HepG2 (cell line): Measurements from ENCODE around the gene SRSF2. TPM values are rescaled to one million over a fixed set of nuclear protein-coding genes. Genes with fewer than 3 reads are reported as not detected.
A peak's percentile ranks its signal among the peaks of the same experiment; 100 is the strongest.

Experiments used
- ATF7 ChIP-seq, 2 experiments: fragments of 450-650 bp in 1 of 2; sonication (generic) in 1 of 2; formaldehyde crosslinking in 1 of 2; IDR thresholded peaks; 2 replicates each; pipeline versions ENCODE4 v1.4.0 to v1.6.1; 2016 to 2020; ENCODE audit warnings: antibody characterized with exemption in 1 of 2, mild to moderate bottlenecking in 1 of 2, missing genetic modification reagents in 1 of 2
- CBFB ChIP-seq: sonication (generic); formaldehyde crosslinking; IDR thresholded peaks from 2 replicates; pipeline ENCODE4 v1.4.0; 2020; ENCODE audit warnings: missing genetic modification reagents
- FOSL1 ChIP-seq: sonication (generic); formaldehyde crosslinking; IDR thresholded peaks from 2 replicates; pipeline ENCODE4 v1.9.0; 2021; ENCODE audit warnings: missing genetic modification reagents, borderline replicate concordance
- HMG20A ChIP-seq: IDR thresholded peaks from 2 replicates; pipeline ENCODE4 v1.6.1; 2016; ENCODE audit warnings: borderline replicate concordance
- HMGA1 ChIP-seq: sonication (generic); formaldehyde crosslinking; conservative IDR thresholded peaks from 2 replicates; pipeline ENCODE4 v1.4.0; 2020; ENCODE audit warnings: missing genetic modification reagents
- MZF1 ChIP-seq: sonication (generic); formaldehyde crosslinking; IDR thresholded peaks from 2 replicates; pipeline ENCODE4 v1.8.1; 2023; ENCODE audit warnings: mild to moderate bottlenecking, missing genetic modification reagents, borderline replicate concordance
- NFIC ChIP-seq: IDR thresholded peaks from 2 replicates; pipeline ENCODE4 v1.6.1; 2012; ENCODE audit warnings: mild to moderate bottlenecking, low read length, inconsistent platforms
- NR1H2 ChIP-seq: sonication (generic); formaldehyde crosslinking; IDR thresholded peaks from 2 replicates; pipeline ENCODE4 v1.8.1; 2022; ENCODE audit warnings: low read depth, missing genetic modification reagents, borderline replicate concordance
- PPARG ChIP-seq: conservative IDR thresholded peaks from 2 replicates; pipeline ENCODE4 v1.6.1; 2016; ENCODE audit warnings: missing biosample characterization, missing genetic modification reagents
- RBM39 ChIP-seq: fragments of 200-400 bp; formaldehyde crosslinking; IDR thresholded peaks from one replicate; pipeline ENCODE4 v1.6.1; 2018; ENCODE audit warnings: antibody characterized with exemption, mild to moderate bottlenecking, low read depth, low read length; ENCODE audit not compliant: poor library complexity, severe bottlenecking
- REPIN1 ChIP-seq: sonication (generic); formaldehyde crosslinking; IDR thresholded peaks from 2 replicates; pipeline ENCODE4 v1.8.0; 2022; ENCODE audit warnings: missing genetic modification reagents, low read depth, mild to moderate bottlenecking, borderline replicate concordance
- RNF2 ChIP-seq: fragments of 450-650 bp; conservative IDR thresholded peaks from 2 replicates; pipeline ENCODE4 v1.6.1; 2016; ENCODE audit warnings: low read depth
- ZBTB4 ChIP-seq: sonication (generic); formaldehyde crosslinking; IDR thresholded peaks from 2 replicates; pipeline ENCODE4 v1.4.0; 2020; ENCODE audit warnings: missing genetic modification reagents, mild to moderate bottlenecking, borderline replicate concordance
- ZNF124 ChIP-seq: sonication (generic); formaldehyde crosslinking; IDR thresholded peaks from 2 replicates; pipeline ENCODE4 v1.4.0; 2020; ENCODE audit warnings: missing genetic modification reagents
- ZNF3 ChIP-seq: IDR thresholded peaks from 2 replicates; pipeline ENCODE4 v1.7.0; 2017; ENCODE audit warnings: inconsistent platforms
- ZNF337 ChIP-seq: sonication (generic); formaldehyde crosslinking; IDR thresholded peaks from 2 replicates; pipeline ENCODE4 v1.5.1; 2020; ENCODE audit warnings: missing genetic modification reagents, low read depth, mild to moderate bottlenecking, borderline replicate concordance
- ZNF629 ChIP-seq: sonication (generic); formaldehyde crosslinking; conservative IDR thresholded peaks from 2 replicates; pipeline ENCODE4 v1.5.0; 2020; ENCODE audit warnings: missing genetic modification reagents
- ZNF780A ChIP-seq: sonication (generic); formaldehyde crosslinking; IDR thresholded peaks from 2 replicates; pipeline ENCODE4 v1.8.0; 2022; ENCODE audit warnings: mild to moderate bottlenecking, missing genetic modification reagents, moderate library complexity
- polyA plus RNA-seq, 8 experiments: library from polyadenylated mRNA; depleted of rRNA in 3 of 8; stranded (reverse) in 7 of 8; unstranded in 1 of 8; fragments of >200 nt; fragmentation: Illumina TruSeq in 4 of 8; extraction: Trizol in 4 of 8; gene quantifications; 2 replicates each; pipeline versions ENCODE4 v1.2.1 to v1.2.3, GENCODE V29; 2011 to 2016; ENCODE audit warnings: low read depth in 4 of 8, missing spikeins in 1 of 8, mixed read lengths in 1 of 8; ENCODE audit not compliant: insufficient read depth in 1 of 8
- total RNA-seq, 5 experiments: library from RNA; depleted of rRNA; stranded (reverse); fragments of >200 nt; fragmentation: Illumina TruSeq; extraction: Trizol; gene quantifications; 2 replicates each; pipeline ENCODE4 v1.2.3, GENCODE V29; 2016; ENCODE audit warnings: low read depth in 1 of 5
- TF ChIP-seq, protein P1 (sequence below): sonication (generic); formaldehyde crosslinking; conservative IDR thresholded peaks from 2 replicates; pipeline ENCODE4 v1.4.0; 2020; ENCODE audit warnings: mild to moderate bottlenecking, missing genetic modification reagents, moderate library complexity
- TF ChIP-seq, protein P2 (sequence below): sonication (generic); formaldehyde crosslinking; IDR thresholded peaks from 2 replicates; pipeline ENCODE4 v1.5.0; 2020; ENCODE audit warnings: mild to moderate bottlenecking, missing genetic modification reagents

SRSF2 gene
- total and polyA plus RNA-seq, 2 of the 13 experiments (the other 11 are each of a cell fraction or from before 2014, with no cell fraction given), result 306 to 319 TPM

- peak; percentile 56; the same call in 1 of the 2 replicates for TF ChIP-seq ZNF124 (CRISPR knock-in tag)
- TF ChIP-seq MZF1 (CRISPR knock-in tag), result no peak
- TF ChIP-seq, protein P1, sequence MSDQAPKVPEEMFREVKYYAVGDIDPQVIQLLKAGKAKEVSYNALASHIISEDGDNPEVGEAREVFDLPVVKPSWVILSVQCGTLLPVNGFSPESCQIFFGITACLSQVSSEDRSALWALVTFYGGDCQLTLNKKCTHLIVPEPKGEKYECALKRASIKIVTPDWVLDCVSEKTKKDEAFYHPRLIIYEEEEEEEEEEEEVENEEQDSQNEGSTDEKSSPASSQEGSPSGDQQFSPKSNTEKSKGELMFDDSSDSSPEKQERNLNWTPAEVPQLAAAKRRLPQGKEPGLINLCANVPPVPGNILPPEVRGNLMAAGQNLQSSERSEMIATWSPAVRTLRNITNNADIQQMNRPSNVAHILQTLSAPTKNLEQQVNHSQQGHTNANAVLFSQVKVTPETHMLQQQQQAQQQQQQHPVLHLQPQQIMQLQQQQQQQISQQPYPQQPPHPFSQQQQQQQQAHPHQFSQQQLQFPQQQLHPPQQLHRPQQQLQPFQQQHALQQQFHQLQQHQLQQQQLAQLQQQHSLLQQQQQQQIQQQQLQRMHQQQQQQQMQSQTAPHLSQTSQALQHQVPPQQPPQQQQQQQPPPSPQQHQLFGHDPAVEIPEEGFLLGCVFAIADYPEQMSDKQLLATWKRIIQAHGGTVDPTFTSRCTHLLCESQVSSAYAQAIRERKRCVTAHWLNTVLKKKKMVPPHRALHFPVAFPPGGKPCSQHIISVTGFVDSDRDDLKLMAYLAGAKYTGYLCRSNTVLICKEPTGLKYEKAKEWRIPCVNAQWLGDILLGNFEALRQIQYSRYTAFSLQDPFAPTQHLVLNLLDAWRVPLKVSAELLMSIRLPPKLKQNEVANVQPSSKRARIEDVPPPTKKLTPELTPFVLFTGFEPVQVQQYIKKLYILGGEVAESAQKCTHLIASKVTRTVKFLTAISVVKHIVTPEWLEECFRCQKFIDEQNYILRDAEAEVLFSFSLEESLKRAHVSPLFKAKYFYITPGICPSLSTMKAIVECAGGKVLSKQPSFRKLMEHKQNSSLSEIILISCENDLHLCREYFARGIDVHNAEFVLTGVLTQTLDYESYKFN (CRISPR knock-in tag), result peak; percentile 10; the same call in 1 of the 2 replicates
- TF ChIP-seq RNF2, result peak; percentile 69; the same call in 1 of the 2 replicates
- TF ChIP-seq NFIC, result no peak; the same call in 1 of the 2 replicates
- TF ChIP-seq ZBTB4 (CRISPR knock-in tag), result peak; percentile 7; the same call in 1 of the 2 replicates
- TF ChIP-seq HMGA1 (CRISPR knock-in tag), result no peak
- no peak for TF ChIP-seq ZNF337 (CRISPR knock-in tag)
- TF ChIP-seq CBFB (CRISPR knock-in tag), result peak; percentile 54
- TF ChIP-seq ZNF629 (CRISPR knock-in tag), result no peak
- TF ChIP-seq ATF7 (IDR thresholded peaks at IDR 0.05), result no peak
- TF ChIP-seq ATF7 (CRISPR knock-in tag; IDR thresholded peaks at IDR 0.05), result peak; percentile 71; the same call in 1 of the 2 replicates
- no peak for TF ChIP-seq FOSL1
- TF ChIP-seq REPIN1, result no peak
- TF ChIP-seq NR1H2 (CRISPR knock-in tag), result peak; percentile 92
- TF ChIP-seq, protein P2, sequence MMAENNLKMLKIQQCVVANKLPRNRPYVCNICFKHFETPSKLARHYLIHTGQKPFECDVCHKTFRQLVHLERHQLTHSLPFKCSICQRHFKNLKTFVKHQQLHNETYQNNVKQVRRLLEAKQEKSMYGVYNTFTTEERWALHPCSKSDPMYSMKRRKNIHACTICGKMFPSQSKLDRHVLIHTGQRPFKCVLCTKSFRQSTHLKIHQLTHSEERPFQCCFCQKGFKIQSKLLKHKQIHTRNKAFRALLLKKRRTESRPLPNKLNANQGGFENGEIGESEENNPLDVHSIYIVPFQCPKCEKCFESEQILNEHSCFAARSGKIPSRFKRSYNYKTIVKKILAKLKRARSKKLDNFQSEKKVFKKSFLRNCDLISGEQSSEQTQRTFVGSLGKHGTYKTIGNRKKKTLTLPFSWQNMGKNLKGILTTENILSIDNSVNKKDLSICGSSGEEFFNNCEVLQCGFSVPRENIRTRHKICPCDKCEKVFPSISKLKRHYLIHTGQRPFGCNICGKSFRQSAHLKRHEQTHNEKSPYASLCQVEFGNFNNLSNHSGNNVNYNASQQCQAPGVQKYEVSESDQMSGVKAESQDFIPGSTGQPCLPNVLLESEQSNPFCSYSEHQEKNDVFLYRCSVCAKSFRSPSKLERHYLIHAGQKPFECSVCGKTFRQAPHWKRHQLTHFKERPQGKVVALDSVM (CRISPR knock-in tag), result peak; percentile 97
- TF ChIP-seq HMG20A (CRISPR knock-in tag), result no peak
- no peak for TF ChIP-seq ZNF780A
- TF ChIP-seq ZNF3 (CRISPR knock-in tag), result no peak
- TF ChIP-seq RBM39, result peak; percentile 53
- TF ChIP-seq PPARG (CRISPR knock-in tag), result no peak
Measured at GRCh38 chr17:76726776-76727718, 10.1 kb downstream of the SRSF2 start, which contains the start of gene METTL23 (continued).
